ACHN (cell line): Measurements from ENCODE around the gene RGS21.
A peak's percentile ranks its signal among the peaks of the same experiment; 100 is the strongest.

Experiments used
- DNase-seq: peaks from one replicate; pipeline ENCODE4 v3.0.0-alpha.2; 2015
- in situ Hi-C: cut with HindIII; loops from 2 replicates; pipeline ENCODE4 v1.10.0; 2017; ENCODE audit warnings: low sequenced_read_pairs, low pct_ligation_motif_present, low pct_unique_long_range_greater_than_20kb

The RGS21 gene

DNA sequence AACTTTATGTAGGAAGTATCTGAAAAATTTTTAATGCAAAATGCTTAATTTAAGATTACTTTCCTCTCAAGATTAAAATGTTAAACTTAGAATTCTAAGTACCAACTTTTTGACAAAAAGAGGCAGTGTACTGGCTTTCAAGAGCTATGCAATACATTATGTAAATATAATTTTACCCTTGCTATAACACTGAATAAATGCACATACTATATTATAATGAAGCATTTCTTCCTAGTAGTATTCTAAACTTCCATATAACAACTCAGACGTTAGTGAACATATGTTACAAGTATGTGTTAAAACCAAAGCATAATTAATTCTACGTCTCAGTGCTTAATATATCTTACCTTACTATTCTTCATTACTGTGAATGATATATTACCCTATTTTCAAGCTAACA, 58.5 kb downstream of the RGS21 start:
- in situ Hi-C loops: no loop called here
- no peak for DNase-seq

DNA sequence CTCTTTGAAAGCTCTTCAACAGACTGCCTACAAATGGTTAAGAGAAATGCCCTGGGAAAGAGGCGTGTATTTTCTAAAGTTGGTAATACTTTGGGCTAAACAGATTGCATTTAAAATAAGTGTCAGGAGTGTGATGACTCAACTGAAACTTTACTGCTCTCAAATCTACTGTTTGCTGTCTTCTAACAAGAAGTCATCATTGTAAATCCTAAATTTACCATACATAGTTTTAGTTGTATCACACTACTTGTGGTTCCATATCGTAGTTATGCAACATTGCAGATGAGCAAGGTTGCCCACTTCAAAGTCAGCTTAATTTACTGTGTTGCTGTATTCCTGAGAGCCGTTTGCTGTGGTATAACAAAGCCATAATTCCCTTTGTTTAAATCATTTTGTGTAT, 59.6 kb downstream of the RGS21 start:
- no peak for DNase-seq
- in situ Hi-C loops: no loop called here

DNA sequence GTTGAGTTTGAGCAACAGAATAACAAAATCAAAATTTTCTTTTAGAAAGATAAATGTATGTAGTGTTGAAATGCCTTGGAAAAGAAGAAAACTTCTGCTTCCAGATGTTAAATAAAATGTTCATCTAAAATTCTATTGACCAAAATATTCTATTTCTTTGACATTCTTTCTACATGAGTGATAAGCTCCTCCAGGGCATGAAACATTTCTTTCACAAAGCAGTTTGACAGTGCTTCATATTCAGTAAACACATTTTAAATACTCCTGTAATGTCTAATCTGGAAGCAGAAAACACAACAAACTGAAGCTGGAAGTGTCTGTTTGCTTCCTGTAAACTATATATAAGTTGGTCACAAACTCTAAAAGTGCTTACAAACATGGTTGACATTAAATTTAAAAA, 61.5 kb downstream of the RGS21 start:
- no peak for DNase-seq
- in situ Hi-C loops: no loop called here

DNA sequence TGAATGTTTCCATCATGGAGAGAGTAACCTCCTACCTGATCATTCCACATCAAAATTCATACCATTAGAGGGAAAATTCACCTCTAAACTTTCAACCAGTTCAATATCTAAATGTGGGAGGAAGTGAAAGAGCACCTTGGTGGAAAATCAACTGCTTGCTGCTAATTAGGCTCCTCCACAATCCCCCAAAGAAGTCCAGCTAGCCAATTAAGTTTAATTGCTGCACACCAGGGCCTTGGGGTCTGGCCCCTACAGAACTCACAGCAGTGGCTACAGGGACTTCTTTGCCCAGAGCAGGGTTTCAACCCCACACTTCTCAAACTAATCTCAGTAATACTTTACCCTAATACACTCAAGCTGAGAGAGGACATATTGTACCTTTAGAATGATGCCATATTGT, 62.1 kb downstream of the RGS21 start:
- DNase-seq: no peak

DNA sequence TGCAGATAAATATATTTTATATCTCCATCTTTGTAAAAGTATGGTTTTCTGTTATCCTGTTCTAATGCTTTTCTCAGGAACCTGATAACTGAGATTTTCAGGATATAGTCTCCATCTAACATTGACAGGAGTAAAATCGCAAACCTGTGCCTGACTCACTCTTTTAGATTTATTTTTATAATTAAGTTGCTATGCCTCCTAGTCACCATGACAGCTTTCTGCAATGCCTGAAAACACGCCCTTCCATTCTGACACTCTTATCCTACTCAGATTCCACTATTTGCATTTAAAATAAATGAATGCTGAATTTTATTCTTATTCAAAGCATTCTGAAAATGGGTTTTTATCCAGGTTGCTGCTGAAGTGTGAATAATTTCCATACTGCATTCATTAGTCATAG, 62.8 kb downstream of the RGS21 start:
- DNase-seq: no peak
- in situ Hi-C loops: no loop called here

More for the DNA sequence above, 62.1 kb downstream of the RGS21 start:
- in situ Hi-C loops: no loop called here

DNA sequence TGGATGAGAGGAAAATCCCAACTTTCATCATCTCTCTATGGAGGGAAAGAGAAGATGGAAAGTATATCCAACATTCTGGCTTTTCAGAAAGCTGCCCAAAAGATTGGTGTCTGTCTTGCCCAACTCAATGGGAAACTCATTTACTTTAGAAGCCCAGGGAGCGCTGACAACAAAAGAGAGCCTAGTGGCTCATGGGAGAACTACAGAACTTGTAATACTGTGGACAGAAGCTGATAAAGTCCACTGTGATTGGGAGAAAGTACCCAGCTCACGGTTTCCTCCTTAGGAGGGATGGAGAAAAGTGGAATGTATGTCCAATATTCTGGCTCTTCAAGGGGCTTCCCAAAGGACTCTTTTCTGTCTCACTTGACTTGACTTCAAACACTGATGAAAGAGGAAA, 66.0 kb downstream of the RGS21 start:
- in situ Hi-C loops: no loop called here
- peak; percentile 3 for DNase-seq

DNA sequence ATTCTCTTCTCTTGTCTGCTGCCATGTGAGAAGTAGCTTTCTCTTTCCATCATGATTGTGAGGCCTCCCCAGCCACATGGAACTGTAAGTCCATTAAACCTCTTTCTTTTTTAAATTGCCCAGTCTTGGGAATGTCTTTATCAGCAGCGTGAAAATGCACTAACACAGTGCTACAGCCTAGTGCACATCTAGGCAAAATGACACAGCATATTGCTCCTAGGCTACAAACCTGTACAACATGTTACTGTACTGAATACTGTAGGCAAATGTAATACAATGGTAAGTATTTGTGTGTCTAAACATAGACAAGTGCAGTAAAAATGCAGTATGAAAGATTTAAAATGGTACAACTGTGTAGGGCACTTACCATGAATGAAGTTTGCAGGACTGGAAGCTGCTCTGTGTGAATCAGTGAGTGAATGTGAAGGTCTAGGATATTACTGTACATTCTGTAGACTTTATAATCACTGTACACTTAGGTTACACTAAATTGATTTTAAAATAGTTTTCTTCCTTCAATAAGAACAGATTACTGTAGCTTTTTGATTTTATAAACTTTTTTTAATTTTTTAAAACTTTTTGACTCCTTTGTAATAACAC, 69.4 kb downstream of the RGS21 start:
- in situ Hi-C loops: no loop called here
- no peak for DNase-seq

DNA sequence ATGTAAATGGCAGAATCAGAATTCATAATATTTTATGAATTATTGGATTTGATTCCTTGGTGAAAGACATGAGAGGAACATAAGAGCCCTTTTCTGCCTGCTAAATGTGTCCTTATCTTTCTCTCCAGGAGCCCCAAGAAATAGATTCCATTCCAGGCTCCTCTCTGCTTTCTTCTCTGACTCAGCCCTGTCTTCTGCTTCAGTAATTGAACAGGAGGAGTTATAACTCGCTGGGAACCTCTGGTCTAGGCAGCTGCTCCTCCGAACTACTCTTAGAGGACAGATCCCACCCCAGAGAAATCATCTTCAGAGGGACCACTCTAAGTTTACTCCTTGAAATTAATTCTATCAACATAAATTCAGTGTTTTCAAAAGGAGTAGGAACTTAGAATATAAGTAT, 78.4 kb downstream of the RGS21 start:
- no peak for DNase-seq
- in situ Hi-C loops: no loop called here

DNA sequence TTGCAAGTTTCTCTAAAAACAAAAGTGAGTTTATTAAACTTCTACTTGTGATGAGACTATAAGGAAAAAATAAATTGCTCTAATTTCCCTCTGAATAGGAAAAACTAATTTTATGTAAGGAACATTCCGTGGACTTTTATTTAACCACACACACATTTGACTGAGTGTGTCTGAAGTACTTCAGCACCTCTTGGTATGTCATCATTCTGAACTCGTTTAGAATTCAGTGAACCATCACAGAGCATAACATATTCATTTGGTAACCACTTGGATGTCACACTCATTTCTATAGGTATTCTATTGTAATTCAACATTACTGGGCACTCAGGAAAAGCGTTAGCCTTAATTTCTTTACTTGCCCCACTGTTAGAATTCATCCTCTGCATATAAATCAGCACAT, 79.1 kb downstream of the RGS21 start:
- DNase-seq: no peak
- in situ Hi-C loops: no loop called here

DNA sequence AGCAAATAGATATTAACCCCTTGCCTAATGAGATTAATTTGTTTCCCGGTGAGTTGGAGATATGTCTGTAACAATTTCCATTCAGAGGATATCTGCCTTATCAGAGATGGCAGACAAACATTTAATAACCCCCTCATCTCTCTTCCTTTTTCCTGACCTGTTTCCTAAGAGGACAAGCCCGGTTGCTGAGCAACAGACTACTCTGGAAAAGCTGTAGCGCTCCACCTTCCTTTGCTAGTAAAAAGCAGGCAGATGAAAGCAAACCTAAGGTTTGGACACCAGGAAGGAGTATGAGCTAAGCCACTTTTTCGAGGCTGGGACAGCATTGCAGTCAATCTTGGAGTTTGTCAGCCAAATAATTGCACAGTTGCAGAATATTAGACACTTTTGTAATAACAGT, 82.4 kb downstream of the RGS21 start:
- in situ Hi-C loops: no loop called here
- no peak for DNase-seq

DNA sequence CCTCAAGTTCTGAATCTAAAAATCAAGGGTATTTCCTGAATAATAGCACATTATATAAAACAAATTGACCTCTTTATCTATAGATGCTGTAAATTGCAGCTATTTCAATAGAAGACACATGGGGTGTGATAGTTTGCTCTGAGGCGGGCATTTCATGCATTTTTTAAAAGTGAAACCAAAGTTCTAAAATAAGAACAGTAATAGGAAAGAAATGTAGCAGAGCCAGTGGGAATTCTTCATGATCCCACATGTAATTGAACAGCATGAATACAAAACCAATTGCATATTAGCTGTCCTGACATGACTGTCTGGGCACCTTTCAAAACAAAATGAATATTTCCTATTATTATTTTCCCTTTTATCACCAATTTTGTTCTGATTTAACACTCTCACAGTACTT, 85.0 kb downstream of the RGS21 start:
- in situ Hi-C loops: no loop called here
- DNase-seq: peak; percentile 36

DNA sequence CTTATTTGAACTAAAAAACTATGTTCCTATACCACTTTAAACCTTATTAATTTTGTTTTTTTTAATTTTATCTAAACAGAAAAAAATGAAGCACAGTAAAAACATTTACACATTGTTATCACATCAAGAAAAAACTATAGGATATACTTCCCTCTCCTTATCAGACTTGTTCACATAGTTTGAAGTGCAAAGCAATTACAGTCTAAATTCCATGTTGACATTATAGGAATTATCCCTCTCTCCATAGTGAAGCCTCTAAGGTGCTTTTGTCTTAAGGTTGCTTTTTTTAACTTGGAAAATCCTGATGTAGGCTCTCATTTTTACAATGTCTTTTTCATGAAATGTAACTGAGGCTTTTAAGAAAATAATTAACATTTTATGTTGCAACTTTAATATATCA, 85.8 kb downstream of the RGS21 start:
- in situ Hi-C loops: no loop called here
- no peak for DNase-seq

DNA sequence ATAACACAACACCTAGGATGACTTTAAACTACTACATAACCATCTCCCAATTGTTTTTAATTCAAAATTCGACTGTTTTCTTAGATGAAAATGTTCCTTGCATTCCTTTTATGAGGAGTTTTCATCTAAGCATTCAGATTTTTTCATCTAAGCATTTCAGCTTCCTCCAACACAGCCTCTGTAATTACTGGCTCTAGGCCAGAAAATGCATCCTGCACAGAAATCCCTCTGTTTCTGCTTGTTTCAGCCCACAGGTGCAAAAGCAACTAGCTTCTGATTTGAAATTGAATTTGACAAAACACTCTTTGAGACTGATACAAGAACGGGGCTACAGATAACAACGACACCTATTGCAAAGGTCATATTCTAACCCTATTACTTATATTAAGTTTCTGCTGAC, 90.4 kb downstream of the RGS21 start:
- in situ Hi-C loops: no loop called here
- no peak for DNase-seq
